Bone marrow (tissue), 2 donors: ENCODE results near the gene NLRP3.
"Not testable (repeated sequence)": the region's sequence is repeated elsewhere in the genome, so short reads cannot be mapped to it uniquely, and the experiment has no call there.

Source experiments
- DNase-seq, 2 donors: peaks; one replicate each; lab custom pipeline; 2025; lab: John Stamatoyannopoulos, UW

The NLRP3 gene

GRCh38 chr1:247390996-247391395 lies 25.0 kb upstream of the NLRP3 start:
- no peak for DNase-seq

GRCh38 chr1:247392088-247392487 lies 23.9 kb upstream of the NLRP3 start:
- DNase-seq: no peak

- DNase-seq: not testable (repeated sequence)
Observed at GRCh38 chr1:247395075-247395474, 20.9 kb upstream of the NLRP3 start.

GRCh38 chr1:247400685-247401084 lies 15.3 kb upstream of the NLRP3 start:
- DNase-seq: no peak

- no peak for DNase-seq
Observed at GRCh38 chr1:247401310-247402119, 14.5 kb upstream of the NLRP3 start.

- DNase-seq: no peak
Observed at GRCh38 chr1:247402120-247402675, 13.8 kb upstream of the NLRP3 start.

- no peak for DNase-seq
Observed at GRCh38 chr1:247406014-247406656, 9.8 kb upstream of the NLRP3 start.

GRCh38 chr1:247407180-247407616 lies 8.8 kb upstream of the NLRP3 start:
- DNase-seq: peak; percentile 72 to 95

GRCh38 chr1:247408100-247408499 lies 7.9 kb upstream of the NLRP3 start:
- DNase-seq: peak in 1 of 2 donors; percentile 16

GRCh38 chr1:247409869-247410544 lies 6.0 kb upstream of the NLRP3 start:
- peak in 1 of 2 donors; percentile 74 for DNase-seq

GRCh38 chr1:247411621-247412327 lies 4.2 kb upstream of the NLRP3 start:
- DNase-seq: no peak

- peak in 1 of 2 donors; percentile 6 for DNase-seq
Observed at GRCh38 chr1:247417831-247418230, 1.9 kb downstream of the NLRP3 start.

- DNase-seq: no peak
Observed at GRCh38 chr1:247419336-247419735, 3.4 kb downstream of the NLRP3 start.

- DNase-seq: peak in 1 of 2 donors; percentile 50
Observed at GRCh38 chr1:247421074-247421473, 5.1 kb downstream of the NLRP3 start.

GRCh38 chr1:247429496-247429895 lies 13.5 kb downstream of the NLRP3 start:
- DNase-seq: no peak

GRCh38 chr1:247430434-247430833 lies 14.5 kb downstream of the NLRP3 start:
- no peak for DNase-seq

- DNase-seq: no peak
Observed at GRCh38 chr1:247431643-247432042, 15.7 kb downstream of the NLRP3 start.

- no peak for DNase-seq
Observed at GRCh38 chr1:247434005-247434404, 18.0 kb downstream of the NLRP3 start.

- no peak for DNase-seq
Observed at GRCh38 chr1:247435030-247435758, 19.2 kb downstream of the NLRP3 start.

- no peak for DNase-seq
Observed at GRCh38 chr1:247435759-247436147, 19.8 kb downstream of the NLRP3 start.
